HK-2 (cell line): ENCODE data around the gene GPX3.

Experiments
- DNase-seq: peaks from one replicate; pipeline ENCODE4 v3.0.0-alpha.2; 2018; ENCODE audit not compliant: unreplicated experiment

Gene GPX3

GRCh38 chr5:151056379-151057325 is 36.3 kb downstream of the GPX3 start:
- DNase-seq: no peak

- no peak for DNase-seq
These were observed 37.9 kb downstream of the GPX3 start for GRCh38 chr5:151058301-151058700.

GRCh38 chr5:151058891-151059489 is 38.6 kb downstream of the GPX3 start:
- DNase-seq: no peak

GRCh38 chr5:151060742-151061141 is 40.4 kb downstream of the GPX3 start:
- no peak for DNase-seq

GRCh38 chr5:151062405-151063141 is 42.2 kb downstream of the GPX3 start:
- DNase-seq: no peak

- DNase-seq: peak; percentile 28
These were observed 43.0 kb downstream of the GPX3 start for GRCh38 chr5:151063142-151063989.

- DNase-seq: no peak
These were observed 44.6 kb downstream of the GPX3 start for GRCh38 chr5:151064916-151065499.

GRCh38 chr5:151065609-151066008 is 45.2 kb downstream of the GPX3 start:
- no peak for DNase-seq

- no peak for DNase-seq
These were observed 46.5 kb downstream of the GPX3 start for GRCh38 chr5:151066920-151067319.

GRCh38 chr5:151067632-151068432 is 47.4 kb downstream of the GPX3 start:
- no peak for DNase-seq

- peak; percentile 56 for DNase-seq
These were observed 48.2 kb downstream of the GPX3 start for GRCh38 chr5:151068433-151069197.

- no peak for DNase-seq
These were observed 50.1 kb downstream of the GPX3 start for GRCh38 chr5:151070449-151070848.

- no peak for DNase-seq
These were observed 50.6 kb downstream of the GPX3 start for GRCh38 chr5:151071021-151071420.

GRCh38 chr5:151071848-151072629 is 51.6 kb downstream of the GPX3 start:
- no peak for DNase-seq

- DNase-seq: no peak
These were observed 52.2 kb downstream of the GPX3 start for GRCh38 chr5:151072630-151073025.

GRCh38 chr5:151073280-151073679 is 52.9 kb downstream of the GPX3 start:
- DNase-seq: no peak

GRCh38 chr5:151074557-151074956 is 54.2 kb downstream of the GPX3 start:
- DNase-seq: no peak

- DNase-seq: peak; percentile 62
These were observed 55.4 kb downstream of the GPX3 start for GRCh38 chr5:151075698-151076331.
